C4-2B (cell line): ENCODE results near the gene NAAA.

Experiments
- ZFX ChIP-seq: fragments of 450-650 bp; IDR thresholded peaks from 2 replicates; pipeline ENCODE4 v1.6.1; 2017
- TF ChIP-seq, protein P1 (sequence below): fragments of 450-650 bp; conservative IDR thresholded peaks from 2 replicates; pipeline ENCODE4 v1.5.1; 2017; ENCODE audit warnings: mild to moderate bottlenecking

DNA sequence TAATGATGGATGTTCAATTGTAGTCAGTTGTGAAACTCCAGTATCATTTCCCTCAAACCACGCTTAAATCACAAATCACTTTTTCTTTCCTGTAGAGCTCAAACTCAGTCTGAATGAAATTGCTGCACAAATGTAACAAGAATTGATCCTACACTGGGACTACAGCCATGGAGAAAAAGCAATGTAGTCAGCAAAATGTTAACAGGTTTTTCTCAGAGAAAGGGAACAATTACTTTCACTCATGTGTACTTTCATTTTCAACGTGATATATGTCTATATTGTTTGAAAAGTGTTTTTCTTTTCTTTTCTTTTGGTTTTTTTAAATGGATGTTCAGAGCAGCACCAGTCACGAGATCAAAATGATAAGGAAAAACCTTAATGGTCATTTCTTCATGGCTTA lies 27.3 kb upstream of the NAAA start:
- TF ChIP-seq, protein P1, sequence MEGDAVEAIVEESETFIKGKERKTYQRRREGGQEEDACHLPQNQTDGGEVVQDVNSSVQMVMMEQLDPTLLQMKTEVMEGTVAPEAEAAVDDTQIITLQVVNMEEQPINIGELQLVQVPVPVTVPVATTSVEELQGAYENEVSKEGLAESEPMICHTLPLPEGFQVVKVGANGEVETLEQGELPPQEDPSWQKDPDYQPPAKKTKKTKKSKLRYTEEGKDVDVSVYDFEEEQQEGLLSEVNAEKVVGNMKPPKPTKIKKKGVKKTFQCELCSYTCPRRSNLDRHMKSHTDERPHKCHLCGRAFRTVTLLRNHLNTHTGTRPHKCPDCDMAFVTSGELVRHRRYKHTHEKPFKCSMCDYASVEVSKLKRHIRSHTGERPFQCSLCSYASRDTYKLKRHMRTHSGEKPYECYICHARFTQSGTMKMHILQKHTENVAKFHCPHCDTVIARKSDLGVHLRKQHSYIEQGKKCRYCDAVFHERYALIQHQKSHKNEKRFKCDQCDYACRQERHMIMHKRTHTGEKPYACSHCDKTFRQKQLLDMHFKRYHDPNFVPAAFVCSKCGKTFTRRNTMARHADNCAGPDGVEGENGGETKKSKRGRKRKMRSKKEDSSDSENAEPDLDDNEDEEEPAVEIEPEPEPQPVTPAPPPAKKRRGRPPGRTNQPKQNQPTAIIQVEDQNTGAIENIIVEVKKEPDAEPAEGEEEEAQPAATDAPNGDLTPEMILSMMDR = no peak
- TF ChIP-seq ZFX = no peak
